WTC11 (cell line): Measurements from ENCODE around the gene ADORA1. TPM values are rescaled to one million over a fixed set of nuclear protein-coding genes. Genes with fewer than 3 reads are reported as not detected.

ENCODE experiments used
- ATAC-seq: fragments of 200-7000 bp; cut with Tn5 transposase; 2 replicates; pipeline ENCODE4 v1.10.0; 2021; ENCODE audit warnings: mild to moderate bottlenecking, moderate library complexity
- CTCF ChIA-PET: fragments of 300-600 bp; sonication (Branson Sonifier 250); formaldehyde crosslinking; loops from one replicate; lab custom pipeline; 2021; ENCODE audit warnings: antibody characterized with exemption; lab: Charles Lee
- POLR2A ChIA-PET: fragments of 350-600 bp; sonication (Branson Sonifier 250); formaldehyde crosslinking; loops from one replicate; lab custom pipeline; 2021; ENCODE audit warnings: antibody characterized with exemption; lab: Charles Lee
- DNase-seq: peaks from one replicate; pipeline ENCODE4 v3.0.0; 2021; ENCODE audit warnings: low spot score
- H3K27ac Mint-ChIP-seq: 2 replicates; pipeline ENCODE4 v1.8.0; 2021; ENCODE audit warnings: mixed read lengths
- H3K27me3 Mint-ChIP-seq: 2 replicates; pipeline ENCODE4 v1.8.0; 2021; ENCODE audit warnings: low read depth, mild to moderate bottlenecking, moderate library complexity, mixed read lengths
- H3K36me3 Mint-ChIP-seq: 2 replicates; pipeline ENCODE4 v1.8.0; 2021; ENCODE audit warnings: mixed read lengths
- H3K4me1 Mint-ChIP-seq: 2 replicates; pipeline ENCODE4 v1.8.0; 2022; ENCODE audit warnings: mixed read lengths
- H3K4me3 Mint-ChIP-seq: 2 replicates; pipeline ENCODE4 v1.8.0; 2021; ENCODE audit warnings: mild to moderate bottlenecking, moderate library complexity, mixed read lengths
- H3K9me3 Mint-ChIP-seq: 2 replicates; pipeline ENCODE4 v1.8.0; 2021; ENCODE audit warnings: mixed read lengths
- CREM ChIP-seq: sonication (generic); formaldehyde crosslinking; IDR thresholded peaks from 2 replicates; pipeline ENCODE4 v1.8.1; 2022; ENCODE audit warnings: mild to moderate bottlenecking, missing genetic modification reagents, moderate library complexity
- EMX1 ChIP-seq: fragments of 250-450 bp; sonication (Bioruptor Pico); IDR thresholded peaks from 2 replicates; pipeline ENCODE4 v1.8.0; 2021; ENCODE audit warnings: mild to moderate bottlenecking
- NFYB ChIP-seq: sonication (generic); formaldehyde crosslinking; conservative IDR thresholded peaks from 2 replicates; pipeline ENCODE4 v1.8.0; 2022; ENCODE audit warnings: low read depth, missing genetic modification reagents
- PREB ChIP-seq: sonication (generic); formaldehyde crosslinking; IDR thresholded peaks from 2 replicates; pipeline ENCODE4 v1.8.1; 2022; ENCODE audit warnings: mild to moderate bottlenecking, missing genetic modification reagents, moderate library complexity, borderline replicate concordance
- RORB ChIP-seq: fragments of 250-450 bp; sonication (Bioruptor Pico); IDR thresholded peaks from 2 replicates; pipeline ENCODE4 v1.9.0; 2021; ENCODE audit warnings: mild to moderate bottlenecking
- SMAD3 ChIP-seq: sonication (generic); formaldehyde crosslinking; IDR thresholded peaks from 2 replicates; pipeline ENCODE4 v1.8.0; 2022; ENCODE audit warnings: missing genetic modification reagents, mild to moderate bottlenecking, borderline replicate concordance
- TEAD4 ChIP-seq: sonication (generic); formaldehyde crosslinking; IDR thresholded peaks from 2 replicates; pipeline ENCODE4 v1.8.0; 2022; ENCODE audit warnings: mild to moderate bottlenecking, missing genetic modification reagents
- ZNF138 ChIP-seq: sonication (generic); formaldehyde crosslinking; conservative IDR thresholded peaks from 2 replicates; pipeline ENCODE4 v1.8.1; 2022; ENCODE audit warnings: mild to moderate bottlenecking, moderate library complexity, missing genetic modification reagents
- ZNF263 ChIP-seq: sonication (generic); formaldehyde crosslinking; IDR thresholded peaks from 2 replicates; pipeline ENCODE4 v1.8.1; 2022; ENCODE audit warnings: low read depth, mild to moderate bottlenecking, moderate library complexity, missing genetic modification reagents
- ZNF317 ChIP-seq: sonication (generic); formaldehyde crosslinking; IDR thresholded peaks from 2 replicates; pipeline ENCODE4 v1.8.1; 2023; ENCODE audit warnings: low read depth, mild to moderate bottlenecking, moderate library complexity, missing genetic modification reagents, borderline replicate concordance
- ZNF425 ChIP-seq: fragments of 250-450 bp; sonication (Bioruptor Pico); conservative IDR thresholded peaks from 2 replicates; pipeline ENCODE4 v1.9.0; 2021; ENCODE audit warnings: mild to moderate bottlenecking
- ZNF671 ChIP-seq: fragments of 250-450 bp; sonication (Bioruptor Pico); IDR thresholded peaks from 2 replicates; pipeline ENCODE4 v1.8.0; 2021; ENCODE audit warnings: mild to moderate bottlenecking
- total RNA-seq: library from RNA; stranded (reverse); gene quantifications from 3 replicates; pipeline ENCODE4 v1.2.3, GENCODE V29; 2021
- TF ChIP-seq, protein P1 (sequence below): sonication (generic); formaldehyde crosslinking; IDR thresholded peaks from 2 replicates; pipeline ENCODE4 v1.8.0; 2022; ENCODE audit warnings: mild to moderate bottlenecking, missing genetic modification reagents
- TF ChIP-seq, protein P2 (sequence below): sonication (generic); formaldehyde crosslinking; IDR thresholded peaks from 2 replicates; pipeline ENCODE4 v1.8.1; 2022; ENCODE audit warnings: low read depth, missing genetic modification reagents, borderline replicate concordance
- TF ChIP-seq, protein P3 (sequence below): fragments of 200-600 bp; IDR thresholded peaks from 2 replicates; pipeline ENCODE4 v1.8.0; 2022; ENCODE audit warnings: antibody characterized with exemption

ADORA1 gene
- total RNA-seq, 1 experiment from 2014 or later, result 1.8 TPM

DNA sequence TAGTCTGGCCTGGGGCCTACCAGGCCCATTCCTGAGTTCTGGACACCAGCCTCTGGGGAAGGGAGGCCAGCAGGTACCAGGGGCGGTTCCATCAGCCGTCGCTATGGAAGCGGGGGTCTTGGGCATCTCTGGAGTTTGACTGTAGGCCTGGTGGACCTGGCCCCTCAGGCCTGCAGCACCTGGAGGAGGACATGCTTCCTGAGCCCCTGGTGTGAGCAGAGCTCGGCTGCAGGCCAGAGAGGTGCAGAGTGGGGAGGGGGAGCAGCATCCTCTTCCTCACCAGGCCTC is 40.3 kb downstream of the ADORA1 start (continued):
- no peak for TF ChIP-seq ZNF425
- TF ChIP-seq, protein P1, sequence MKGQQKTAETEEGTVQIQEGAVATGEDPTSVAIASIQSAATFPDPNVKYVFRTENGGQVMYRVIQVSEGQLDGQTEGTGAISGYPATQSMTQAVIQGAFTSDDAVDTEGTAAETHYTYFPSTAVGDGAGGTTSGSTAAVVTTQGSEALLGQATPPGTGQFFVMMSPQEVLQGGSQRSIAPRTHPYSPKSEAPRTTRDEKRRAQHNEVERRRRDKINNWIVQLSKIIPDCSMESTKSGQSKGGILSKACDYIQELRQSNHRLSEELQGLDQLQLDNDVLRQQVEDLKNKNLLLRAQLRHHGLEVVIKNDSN (CRISPR knock-in tag), result no peak
- no peak for TF ChIP-seq CREM (CRISPR knock-in tag)
- TF ChIP-seq ZNF263 (CRISPR knock-in tag), result no peak
- no peak for TF ChIP-seq PREB
- TF ChIP-seq SMAD3, result no peak
- no peak for TF ChIP-seq ZNF671 (CRISPR knock-in tag)
- TF ChIP-seq, all 79 proteins: peak for 0

GRCh38 chr1:203168256-203168786 is 40.8 kb downstream of the ADORA1 start:
- Mint-ChIP-seq H3K27me3 (no peaks in the 10 kb centered on the region; the same call in 1 of the 2 replicates), H3K4me3 (no peak overlapping the region), H3K36me3 (no peaks in the 10 kb centered on the region), H3K9me3 (no peaks in the 10 kb centered on the region), H3K27ac (no peak overlapping the region), H3K4me1 (peaks cover 7% of the 10 kb centered on the region)
- ChIA-PET CTCF (interaction anchor here (1.0 to 3.3 kb wide), 9 partner anchors 10 to 129 kb away, joined by 3 to 25 read pairs (median 3); no protein-coding TSS in a partner anchor), POLR2A (no interaction called here)
- ATAC-seq (no peak), DNase-seq (no peak)
- TF ChIP-seq EMX1 (CRISPR knock-in tag) (no peak), ZNF317 (CRISPR knock-in tag) (no peak), ZNF263 (CRISPR knock-in tag) (no peak), TEAD4 (CRISPR knock-in tag) (no peak), RORB (CRISPR knock-in tag) (no peak), ZNF138 (CRISPR knock-in tag) (no peak)
- TF ChIP-seq, protein P2, sequence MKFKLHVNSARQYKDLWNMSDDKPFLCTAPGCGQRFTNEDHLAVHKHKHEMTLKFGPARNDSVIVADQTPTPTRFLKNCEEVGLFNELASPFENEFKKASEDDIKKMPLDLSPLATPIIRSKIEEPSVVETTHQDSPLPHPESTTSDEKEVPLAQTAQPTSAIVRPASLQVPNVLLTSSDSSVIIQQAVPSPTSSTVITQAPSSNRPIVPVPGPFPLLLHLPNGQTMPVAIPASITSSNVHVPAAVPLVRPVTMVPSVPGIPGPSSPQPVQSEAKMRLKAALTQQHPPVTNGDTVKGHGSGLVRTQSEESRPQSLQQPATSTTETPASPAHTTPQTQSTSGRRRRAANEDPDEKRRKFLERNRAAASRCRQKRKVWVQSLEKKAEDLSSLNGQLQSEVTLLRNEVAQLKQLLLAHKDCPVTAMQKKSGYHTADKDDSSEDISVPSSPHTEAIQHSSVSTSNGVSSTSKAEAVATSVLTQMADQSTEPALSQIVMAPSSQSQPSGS (CRISPR knock-in tag), result no peak
- TF ChIP-seq, protein P3, sequence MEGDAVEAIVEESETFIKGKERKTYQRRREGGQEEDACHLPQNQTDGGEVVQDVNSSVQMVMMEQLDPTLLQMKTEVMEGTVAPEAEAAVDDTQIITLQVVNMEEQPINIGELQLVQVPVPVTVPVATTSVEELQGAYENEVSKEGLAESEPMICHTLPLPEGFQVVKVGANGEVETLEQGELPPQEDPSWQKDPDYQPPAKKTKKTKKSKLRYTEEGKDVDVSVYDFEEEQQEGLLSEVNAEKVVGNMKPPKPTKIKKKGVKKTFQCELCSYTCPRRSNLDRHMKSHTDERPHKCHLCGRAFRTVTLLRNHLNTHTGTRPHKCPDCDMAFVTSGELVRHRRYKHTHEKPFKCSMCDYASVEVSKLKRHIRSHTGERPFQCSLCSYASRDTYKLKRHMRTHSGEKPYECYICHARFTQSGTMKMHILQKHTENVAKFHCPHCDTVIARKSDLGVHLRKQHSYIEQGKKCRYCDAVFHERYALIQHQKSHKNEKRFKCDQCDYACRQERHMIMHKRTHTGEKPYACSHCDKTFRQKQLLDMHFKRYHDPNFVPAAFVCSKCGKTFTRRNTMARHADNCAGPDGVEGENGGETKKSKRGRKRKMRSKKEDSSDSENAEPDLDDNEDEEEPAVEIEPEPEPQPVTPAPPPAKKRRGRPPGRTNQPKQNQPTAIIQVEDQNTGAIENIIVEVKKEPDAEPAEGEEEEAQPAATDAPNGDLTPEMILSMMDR, result no peak

- peaks cover 13% of the 10 kb centered on the region for H3K4me1 Mint-ChIP-seq
- no peaks in the 10 kb centered on the region for H3K36me3 Mint-ChIP-seq
- ChIA-PET CTCF (interaction anchor here (1.0 to 5.9 kb wide), 11 partner anchors 11 to 129 kb away, joined by 3 to 110 read pairs (median 3); no protein-coding TSS in a partner anchor), POLR2A (no interaction called here)
- H3K27ac Mint-ChIP-seq, result no peak overlapping the region
- DNase-seq (no peak), ATAC-seq (no peak)
- no peaks in the 10 kb centered on the region; the same call in 1 of the 2 replicates for H3K27me3 Mint-ChIP-seq
- no peaks in the 10 kb centered on the region for H3K9me3 Mint-ChIP-seq
- no peak overlapping the region for H3K4me3 Mint-ChIP-seq
- no peak for TF ChIP-seq NFYB (CRISPR knock-in tag)
Measured at GRCh38 chr1:203168991-203169390, 41.5 kb downstream of the ADORA1 start.
